HepG2 (cell line): ENCODE measurements around the gene GALR3. TPM values are rescaled to one million over a fixed set of nuclear protein-coding genes. Genes with fewer than 3 reads are reported as not detected.

Source experiments
- AFF4 ChIP-seq: sonication (generic); formaldehyde crosslinking; IDR thresholded peaks from 2 replicates; pipeline ENCODE4 v1.4.0; 2020; ENCODE audit warnings: missing genetic modification reagents
- BATF2 ChIP-seq: sonication (generic); formaldehyde crosslinking; IDR thresholded peaks from 2 replicates; pipeline ENCODE4 v1.8.0; 2022; ENCODE audit warnings: mild to moderate bottlenecking, missing genetic modification reagents, moderate library complexity
- BRD4 ChIP-seq: sonication (generic); formaldehyde crosslinking; IDR thresholded peaks from 2 replicates; pipeline ENCODE4 v1.4.0; 2020; ENCODE audit warnings: missing genetic modification reagents
- HNF1B ChIP-seq: sonication (generic); formaldehyde crosslinking; IDR thresholded peaks from 2 replicates; pipeline ENCODE4 v1.5.1; 2020; ENCODE audit warnings: mild to moderate bottlenecking, moderate library complexity, missing genetic modification reagents
- IRF2 ChIP-seq: IDR thresholded peaks from 2 replicates; pipeline ENCODE4 v1.6.1; 2018; ENCODE audit warnings: missing genetic modification reagents, missing compliant biosample characterization
- IRF9 ChIP-seq: sonication (generic); formaldehyde crosslinking; IDR thresholded peaks from 2 replicates; pipeline ENCODE4 v1.8.0; 2022; ENCODE audit warnings: missing genetic modification reagents, mild to moderate bottlenecking, borderline replicate concordance
- PRDM4 ChIP-seq: sonication (generic); formaldehyde crosslinking; IDR thresholded peaks from 2 replicates; pipeline ENCODE4 v1.9.0; 2021; ENCODE audit warnings: missing genetic modification reagents, borderline replicate concordance
- RNF219 ChIP-seq: sonication (generic); formaldehyde crosslinking; IDR thresholded peaks from 2 replicates; pipeline ENCODE4 v1.5.0; 2020; ENCODE audit warnings: mild to moderate bottlenecking, missing genetic modification reagents
- ZIK1 ChIP-seq: sonication (generic); formaldehyde crosslinking; IDR thresholded peaks from 2 replicates; pipeline ENCODE4 v1.5.0; 2020; ENCODE audit warnings: mild to moderate bottlenecking, low read depth, missing genetic modification reagents, borderline replicate concordance
- ZNF17 ChIP-seq: sonication (generic); formaldehyde crosslinking; IDR thresholded peaks from 2 replicates; pipeline ENCODE4 v1.5.0; 2020; ENCODE audit warnings: mild to moderate bottlenecking, missing genetic modification reagents
- ZNF234 ChIP-seq: sonication (generic); formaldehyde crosslinking; conservative IDR thresholded peaks from 2 replicates; pipeline ENCODE4 v1.5.1; 2020; ENCODE audit warnings: mild to moderate bottlenecking, missing genetic modification reagents
- ZNF280B ChIP-seq: sonication (generic); formaldehyde crosslinking; IDR thresholded peaks from 2 replicates; pipeline ENCODE4 v1.5.0; 2020; ENCODE audit warnings: missing genetic modification reagents, mild to moderate bottlenecking, borderline replicate concordance
- ZNF441 ChIP-seq: sonication (generic); formaldehyde crosslinking; IDR thresholded peaks from 2 replicates; pipeline ENCODE4 v1.7.0; 2021; ENCODE audit warnings: missing genetic modification reagents, borderline replicate concordance
- polyA plus RNA-seq, 8 experiments: library from polyadenylated mRNA; depleted of rRNA in 3 of 8; stranded (reverse) in 7 of 8; unstranded in 1 of 8; fragments of >200 nt; fragmentation: Illumina TruSeq in 4 of 8; extraction: Trizol in 4 of 8; gene quantifications; 2 replicates each; pipeline versions ENCODE4 v1.2.1 to v1.2.3, GENCODE V29; 2011 to 2016; ENCODE audit warnings: low read depth in 4 of 8, missing spikeins in 1 of 8, mixed read lengths in 1 of 8; ENCODE audit not compliant: insufficient read depth in 1 of 8
- total RNA-seq, 5 experiments: library from RNA; depleted of rRNA; stranded (reverse); fragments of >200 nt; fragmentation: Illumina TruSeq; extraction: Trizol; gene quantifications; 2 replicates each; pipeline ENCODE4 v1.2.3, GENCODE V29; 2016; ENCODE audit warnings: low read depth in 1 of 5

GALR3 gene
- total and polyA plus RNA-seq, 2 of the 13 experiments (the other 11 are each of a cell fraction or from before 2014, with no cell fraction given), result 0.13 TPM; not detected in 1

- TF ChIP-seq IRF9 (CRISPR knock-in tag) (no peak), BATF2 (CRISPR knock-in tag) (no peak), ZIK1 (no peak; the same call in 1 of the 2 replicates), PRDM4 (CRISPR knock-in tag) (0 out of 2 replicates have a peak, but pooled peaks have one; percentile 73), ZNF280B (peak; percentile 85), ZNF17 (no peak), ZNF441 (CRISPR knock-in tag) (no peak; the same call in 1 of the 2 replicates), IRF2 (CRISPR knock-in tag) (peak; percentile 41; the same call in 1 of the 2 replicates), ZNF234 (CRISPR knock-in tag) (no peak), RNF219 (no peak), AFF4 (CRISPR knock-in tag) (no peak), BRD4 (CRISPR knock-in tag) (peak; percentile 48; the same call in 1 of the 2 replicates), HNF1B (CRISPR knock-in tag) (peak; percentile 80)
Measured at GRCh38 chr22:37849089-37849751, 26.0 kb downstream of the GALR3 start, which contains the start of gene EIF3L (continued).
